GM12878 (cell line): ENCODE results near the gene SSBP1. TPM values are rescaled to one million over a fixed set of nuclear protein-coding genes. Genes with fewer than 3 reads are reported as not detected.

Experiments used
- CBFB ChIP-seq: IDR thresholded peaks from 2 replicates; pipeline ENCODE4 v1.6.1; 2016; ENCODE audit warnings: antibody characterized with exemption, low read depth
- CHD1 ChIP-seq: IDR thresholded peaks from 2 replicates; pipeline ENCODE4 v1.6.1; 2012; ENCODE audit warnings: low read depth, low read length, improper control_type of control experiment
- ETV6 ChIP-seq, 2 experiments: fragments of 450-650 bp in 1 of 2; IDR thresholded peaks in 1 of 2; conservative IDR thresholded peaks in 1 of 2; 2 replicates each; pipeline ENCODE4 v1.6.1; 2014; ENCODE audit warnings: antibody characterized with exemption in 1 of 2, borderline replicate concordance in 1 of 2, low read depth in 1 of 2, mild to moderate bottlenecking in 1 of 2, moderate library complexity in 1 of 2
- FOS ChIP-seq: IDR thresholded peaks from 3 replicates; pipeline ENCODE4 v1.6.1; 2011; ENCODE audit warnings: borderline replicate concordance; ENCODE audit not compliant: insufficient read length; ENCODE audit errors: extremely low read depth
- HDAC6 ChIP-seq: fragments of 200-600 bp; sonication (generic); IDR thresholded peaks from one replicate; pipeline ENCODE4 v1.8.0; 2017; ENCODE audit warnings: antibody characterized with exemption; ENCODE audit not compliant: unreplicated experiment
- JUND ChIP-seq: IDR thresholded peaks from 2 replicates; pipeline ENCODE4 v1.6.1; 2012; ENCODE audit warnings: low read depth, mild to moderate bottlenecking, low read length, improper control_type of control experiment, moderate library complexity
- MYB ChIP-seq: fragments of 150-350 bp; IDR thresholded peaks from 2 replicates; pipeline ENCODE4 v1.6.1; 2014; ENCODE audit warnings: mild to moderate bottlenecking, low read depth, low read length, borderline replicate concordance
- NR2C2 ChIP-seq: IDR thresholded peaks from 2 replicates; pipeline ENCODE4 v1.6.1; 2011; ENCODE audit warnings: borderline replicate concordance, low read depth; ENCODE audit not compliant: control insufficient read depth, insufficient read length
- PRDM15 ChIP-seq: fragments of 450-650 bp; formaldehyde crosslinking; IDR thresholded peaks from 2 replicates; pipeline ENCODE4 v1.4.0; 2020; ENCODE audit warnings: mild to moderate bottlenecking, moderate library complexity
- RBBP5 ChIP-seq: fragments of 200-600 bp; sonication (generic); conservative IDR thresholded peaks from 2 replicates; pipeline ENCODE4 v1.6.1; 2016
- SMAD1 ChIP-seq: fragments of 450-650 bp; IDR thresholded peaks from 2 replicates; pipeline ENCODE4 v1.6.1; 2018; ENCODE audit warnings: mild to moderate bottlenecking, low read depth; ENCODE audit not compliant: partially characterized antibody
- SUPT20H ChIP-seq: IDR thresholded peaks from 2 replicates; pipeline ENCODE4 v1.6.1; 2011; ENCODE audit warnings: low read depth, mild to moderate bottlenecking, low read length, moderate library complexity, borderline replicate concordance; ENCODE audit not compliant: control insufficient read depth
- ZBTB11 ChIP-seq: fragments of 450-650 bp; formaldehyde crosslinking; IDR thresholded peaks from 2 replicates; pipeline ENCODE4 v1.5.0; 2022; ENCODE audit warnings: mild to moderate bottlenecking, missing genetic modification characterization
- ZNF687 ChIP-seq: fragments of 450-650 bp; IDR thresholded peaks from 2 replicates; pipeline ENCODE4 v1.6.1; 2017; ENCODE audit warnings: mild to moderate bottlenecking, moderate library complexity
- ZZZ3 ChIP-seq: IDR thresholded peaks from 2 replicates; pipeline ENCODE4 v1.6.1; 2011; ENCODE audit warnings: low read depth; ENCODE audit not compliant: control insufficient read depth, insufficient read length
- polyA plus RNA-seq, 11 experiments: library from polyadenylated mRNA; depleted of rRNA in 4 of 11; unstranded in 6 of 11; stranded (reverse) in 5 of 11; fragments of >200 nt; fragmentation: Nextera tagmentation in 4 of 11; fragmentation: Illumina TruSeq in 1 of 11; extraction: Ambion mirVana in 4 of 11; extraction: Trizol in 1 of 11; gene quantifications; 1 replicate in 1 of 11; 2 replicates in 10 of 11; pipeline versions ENCODE4 v1.2.1 to v1.2.3, GENCODE V29; 2011 to 2016; ENCODE audit warnings: inconsistent platforms in 2 of 11, missing spikeins in 2 of 11, low read depth in 1 of 11
- total RNA-seq, 4 experiments: library from RNA; depleted of rRNA in 3 of 4; stranded (reverse); fragments of >200 nt in 3 of 4; fragmentation: Illumina TruSeq in 1 of 4; extraction: Trizol in 1 of 4; gene quantifications; 2 replicates each; pipeline versions ENCODE4 v1.2.1 to v1.2.3, GENCODE V29; 2013 to 2021

The SSBP1 gene
- total and polyA plus RNA-seq, 10 of the 15 experiments (the other 5 are each of a cell fraction or from before 2014, with no cell fraction given): 191 to 998 (median 418) TPM

GRCh38 chr7:141737836-141738591 lies at the start of gene SSBP1 (continued):
- TF ChIP-seq CBFB (0 out of 2 replicates have a peak, but pooled peaks have one; percentile 49), PRDM15 (CRISPR knock-in tag) (no peak), RBBP5 (no peak), NR2C2 (no peak), ZNF687 (peak; percentile 64), SUPT20H (no peak), ETV6 (conservative IDR thresholded peaks at IDR 0.05 in 1 of 2, IDR thresholded peaks at IDR 0.05 in 1 of 2; ENCODE audit: borderline replicate concordance in 1 of 2, low read depth in 1 of 2) (peak in 1 of 2 experiments; percentile 89; a peak in 2 of 4 replicates), FOS (no peak), MYB (peak; percentile 69; the same call in 1 of the 2 replicates), ZZZ3 (peak; percentile 77), SMAD1 (no peak), CHD1 (no peak), ZBTB11 (peak; percentile 95), JUND (no peak), HDAC6 (peak; percentile 4)
